Common myeloid progenitor, CD34-positive (primary cell): ENCODE data around the gene STK32B.

Source experiments
- CTCF ChIA-PET: fragments of 350-600 bp; sonication (Branson Sonifier 250); formaldehyde crosslinking; loops from one replicate; lab custom pipeline; 2021; ENCODE audit warnings: antibody characterized with exemption; lab: Charles Lee
- POLR2A ChIA-PET: fragments of 350-600 bp; sonication (Branson Sonifier 250); formaldehyde crosslinking; loops from one replicate; lab custom pipeline; 2021; ENCODE audit warnings: antibody characterized with exemption; lab: Charles Lee
- DNase-seq, 3 donors: peaks; one replicate each; pipeline versions ENCODE4 v3.0.0 to v3.0.0-alpha.2; 2013
- H3K27ac ChIP-seq, 2 experiments: 1 replicate in 1 of 2; 2 replicates in 1 of 2; pipeline ENCODE4 v1.7.0; 2013; ENCODE audit warnings: inconsistent platforms in 2 of 2, low read length in 2 of 2, mild to moderate bottlenecking in 2 of 2, low read depth in 1 of 2, moderate library complexity in 1 of 2; ENCODE audit not compliant: severe bottlenecking in 2 of 2, insufficient read depth in 1 of 2, poor library complexity in 1 of 2
- H3K27me3 ChIP-seq, 5 experiments: replicated peaks in 2 of 5; 1 replicate in 3 of 5; 2 replicates in 2 of 5; pipeline versions ENCODE4 v1.6.1 to v1.7.0; 2013; ENCODE audit warnings: low read length in 4 of 5, mild to moderate bottlenecking in 2 of 5, moderate library complexity in 2 of 5, inconsistent platforms in 1 of 5; ENCODE audit not compliant: insufficient read depth in 5 of 5, control insufficient read depth in 4 of 5
- H3K36me3 ChIP-seq, 4 experiments: 1 replicate in 2 of 4; 2 replicates in 2 of 4; pipeline versions ENCODE4 v1.6.1 to v1.7.0; 2013; ENCODE audit warnings: low read length in 3 of 4, control low read depth in 1 of 4, mild to moderate bottlenecking in 1 of 4; ENCODE audit not compliant: control insufficient read depth in 4 of 4, insufficient read depth in 4 of 4
- H3K4me1 ChIP-seq, 4 experiments: 1 replicate in 3 of 4; 2 replicates in 1 of 4; pipeline versions ENCODE4 v1.6.1 to v1.7.1; 2013; ENCODE audit warnings: low read length in 3 of 4, mild to moderate bottlenecking in 3 of 4, control low read depth in 1 of 4, inconsistent platforms in 1 of 4, moderate library complexity in 1 of 4; ENCODE audit not compliant: control insufficient read depth in 4 of 4, insufficient read depth in 4 of 4; ENCODE audit errors: control extremely low read depth in 1 of 4
- H3K4me3 ChIP-seq, 7 experiments: 1 replicate in 4 of 7; 2 replicates in 3 of 7; pipeline versions ENCODE4 v1.5.1 to v1.7.0; 2013; ENCODE audit warnings: mild to moderate bottlenecking in 7 of 7, low read length in 6 of 7, moderate library complexity in 6 of 7, inconsistent platforms in 2 of 7, low read depth in 2 of 7, control low read depth in 1 of 7; ENCODE audit not compliant: insufficient read depth in 4 of 7, control insufficient read depth in 1 of 7; ENCODE audit errors: extremely low read depth in 1 of 7
- H3K9me3 ChIP-seq, 5 experiments: 1 replicate in 4 of 5; 2 replicates in 1 of 5; pipeline versions ENCODE4 v1.6.1 to v1.7.1; 2013; ENCODE audit warnings: low read length in 4 of 5, mild to moderate bottlenecking in 2 of 5, inconsistent platforms in 1 of 5, low read depth in 1 of 5, moderate library complexity in 1 of 5; ENCODE audit not compliant: control insufficient read depth in 4 of 5, insufficient read depth in 2 of 5; ENCODE audit errors: control extremely low read depth in 1 of 5
- WGBS: methylation state at CpG from one replicate; pipeline ENCODE4 v1.1.5; 2013; ENCODE audit not compliant: insufficient coverage; 5-methylcytosine and 5-hydroxymethylcytosine counted together

STK32B gene

GRCh38 chr4:5096261-5096660 is 45.0 kb downstream of the STK32B start:
- Histone ChIP-seq H3K27me3 (no peaks in the 10 kb centered on the region), H3K4me3 (no peak overlapping the region), H3K4me1 (no peaks in the 10 kb centered on the region), H3K9me3 (peaks cover 0 to 23% (median 0%) of the 10 kb centered on the region in 5 experiments), H3K36me3 (peaks cover 0 to 4% (median 0%) of the 10 kb centered on the region in 4 experiments), H3K27ac (no peak overlapping the region)
- WGBS: 92% methylated on average over 6 of the region's 8 CpGs
- CTCF ChIA-PET: interaction anchor here (1.1 kb wide), 1 partner anchor 9 kb away, joined by 3 read pairs; no protein-coding TSS in a partner anchor
- POLR2A ChIA-PET: no interaction called here
- DNase-seq: no peak

DNA sequence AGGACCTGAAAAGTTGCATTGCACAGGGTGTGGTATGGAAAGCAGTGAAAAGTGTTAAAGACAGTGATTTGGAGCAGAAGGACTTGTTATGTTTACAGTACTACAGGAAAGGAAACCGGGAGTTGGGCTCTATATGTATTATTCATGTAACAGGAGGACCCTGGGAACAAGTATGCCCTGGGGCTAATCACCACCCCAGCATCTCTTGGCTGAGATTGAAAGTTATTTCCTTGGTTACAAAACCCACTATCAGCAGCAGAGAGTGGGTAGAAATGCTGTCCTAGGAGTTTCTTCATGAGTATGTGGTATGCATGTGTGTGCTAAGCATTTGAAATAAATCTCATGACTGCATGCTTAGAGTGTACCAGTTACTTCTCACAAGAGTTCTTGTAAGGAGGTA is 46.9 kb downstream of the STK32B start:
- H3K4me3 ChIP-seq: no peak overlapping the region
- 100% methylated on average over 1 of the region's 1 CpG for WGBS
- H3K4me1 ChIP-seq: no peaks in the 10 kb centered on the region
- peaks cover 0 to 4% (median 0%) of the 10 kb centered on the region in 4 experiments for H3K36me3 ChIP-seq
- no peak for DNase-seq
- H3K27me3 ChIP-seq: no peaks in the 10 kb centered on the region
- peaks cover 0 to 11% (median 0%) of the 10 kb centered on the region in 5 experiments for H3K9me3 ChIP-seq
- ChIA-PET CTCF (no interaction called here), POLR2A (no interaction called here)
- no peak overlapping the region for H3K27ac ChIP-seq

DNA sequence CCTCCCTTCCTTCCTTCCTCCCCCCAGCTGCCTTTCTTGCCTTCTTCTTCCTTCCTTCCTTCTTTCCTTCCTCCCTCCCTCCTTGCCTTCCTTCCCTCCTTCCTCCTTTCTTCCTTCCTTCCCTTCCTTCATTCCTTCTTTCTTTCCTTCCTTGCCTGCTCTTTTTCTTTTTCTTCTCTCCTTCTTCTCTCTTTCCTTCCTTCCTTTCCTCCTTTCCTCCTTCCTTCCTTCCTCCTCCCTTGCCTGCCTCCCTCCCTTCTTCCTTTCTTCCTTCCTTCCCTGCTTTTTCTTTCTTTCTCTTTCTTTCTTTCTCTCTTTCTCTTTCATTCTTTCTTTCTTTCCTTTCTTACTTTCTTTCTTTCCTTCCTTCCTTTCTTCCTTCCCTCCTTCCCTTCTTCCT is 49.1 kb downstream of the STK32B start:
- POLR2A ChIA-PET: no interaction called here
- no peak overlapping the region for H3K4me3 ChIP-seq
- H3K9me3 ChIP-seq: peaks cover 0 to 10% (median 0%) of the 10 kb centered on the region in 5 experiments

DNA sequence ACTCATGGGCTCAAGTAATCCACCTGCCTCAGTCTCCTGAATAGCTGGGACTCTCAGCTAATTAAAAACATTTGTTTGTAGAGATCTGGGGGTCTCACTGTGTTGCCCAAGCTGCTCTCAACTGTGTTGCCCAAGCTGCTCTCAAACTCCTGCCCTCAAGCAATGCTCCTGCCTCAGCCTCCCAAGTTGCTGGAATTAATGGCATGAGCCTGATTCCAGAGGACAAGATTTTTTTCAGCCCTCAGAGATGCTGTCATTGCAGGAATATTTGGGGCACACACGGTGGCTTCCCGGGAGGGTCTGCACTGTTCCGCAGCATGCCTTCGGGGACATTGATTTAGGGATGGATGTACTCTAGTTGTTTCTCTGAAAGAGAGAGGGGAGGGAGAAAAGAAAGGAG is 49.7 kb downstream of the STK32B start:
- H3K9me3 ChIP-seq: peaks cover 0 to 10% (median 0%) of the 10 kb centered on the region in 5 experiments
- POLR2A ChIA-PET: no interaction called here
- H3K4me3 ChIP-seq: no peak overlapping the region
- no peak for DNase-seq
- H3K27me3 ChIP-seq: no peaks in the 10 kb centered on the region
- H3K36me3 ChIP-seq: peaks cover 0 to 4% (median 0%) of the 10 kb centered on the region in 4 experiments
- CTCF ChIA-PET: no interaction called here
- H3K27ac ChIP-seq: no peak overlapping the region
- WGBS: 96% methylated on average over 4 of the region's 4 CpGs
- no peaks in the 10 kb centered on the region for H3K4me1 ChIP-seq

More for the DNA sequence above, 49.1 kb downstream of the STK32B start:
- CTCF ChIA-PET: no interaction called here
- Histone ChIP-seq H3K4me1 (no peaks in the 10 kb centered on the region), H3K27ac (no peak overlapping the region), H3K36me3 (peaks cover 0 to 4% (median 0%) of the 10 kb centered on the region in 4 experiments), H3K27me3 (no peaks in the 10 kb centered on the region)
- no peak for DNase-seq

DNA sequence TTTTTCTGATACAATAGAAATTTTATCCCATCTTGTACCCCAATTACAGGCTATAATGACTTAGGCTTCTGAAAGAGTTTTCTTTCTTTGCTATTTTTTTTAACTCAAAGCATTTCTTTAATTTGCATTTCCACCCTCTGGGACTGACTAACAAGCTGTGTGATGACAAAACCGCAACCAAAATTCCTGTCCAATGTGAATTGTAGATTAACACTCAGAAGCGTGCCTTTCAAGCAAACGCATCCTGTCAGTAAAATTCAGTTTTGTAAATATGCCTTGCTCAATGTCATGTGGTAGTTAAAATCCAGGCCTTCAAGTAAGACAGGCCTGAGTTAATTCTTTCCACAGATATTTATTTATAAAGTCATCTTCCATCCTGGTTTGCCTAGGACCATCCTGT is 50.3 kb downstream of the STK32B start:
- WGBS: 95% methylated on average over 3 of the region's 3 CpGs
- peaks cover 0 to 10% (median 0%) of the 10 kb centered on the region in 5 experiments for H3K9me3 ChIP-seq
- ChIA-PET CTCF (no interaction called here), POLR2A (no interaction called here)
- peaks cover 0 to 2% (median 0%) of the 10 kb centered on the region in 4 experiments for H3K36me3 ChIP-seq
- no peaks in the 10 kb centered on the region for H3K27me3 ChIP-seq
- no peaks in the 10 kb centered on the region for H3K4me1 ChIP-seq
- no peak overlapping the region for H3K4me3 ChIP-seq
- H3K27ac ChIP-seq: no peak overlapping the region
- no peak for DNase-seq

DNA sequence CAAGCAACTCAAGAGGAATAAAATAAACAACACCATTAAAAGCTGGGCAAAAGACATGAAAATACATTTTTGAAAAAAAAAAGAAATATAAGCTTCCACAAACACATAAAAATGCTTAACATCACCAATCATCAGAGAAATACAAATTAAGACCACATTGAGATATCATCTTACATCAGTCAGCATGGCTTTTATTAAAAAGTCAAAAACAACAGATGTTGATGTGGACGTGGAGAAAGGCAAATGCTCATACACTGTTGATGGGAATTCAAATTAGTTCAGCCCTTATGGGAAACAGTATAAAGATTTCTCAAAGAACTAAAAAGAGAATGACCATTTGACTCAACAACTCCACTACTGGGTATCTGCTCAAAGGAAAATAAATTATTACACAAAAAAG is 59.6 kb downstream of the STK32B start:
- no peak for DNase-seq
- Histone ChIP-seq H3K27ac (no peak overlapping the region), H3K9me3 (no peaks in the 10 kb centered on the region), H3K4me1 (peaks cover 0 to 8% (median 1%) of the 10 kb centered on the region in 4 experiments), H3K4me3 (no peak overlapping the region), H3K36me3 (no peaks in the 10 kb centered on the region), H3K27me3 (no peaks in the 10 kb centered on the region)
- ChIA-PET POLR2A (no interaction called here), CTCF (no interaction called here)
- no CpG with 5 or more reads among the region's 1 CpG for WGBS

GRCh38 chr4:5112333-5113095 is 61.2 kb downstream of the STK32B start:
- no peak overlapping the region for H3K27ac ChIP-seq
- no peak for DNase-seq
- CTCF ChIA-PET: no interaction called here
- no peaks in the 10 kb centered on the region for H3K36me3 ChIP-seq
- 100% methylated on average over 2 of the region's 2 CpGs for WGBS
- H3K9me3 ChIP-seq: peaks cover 0 to 5% (median 0%) of the 10 kb centered on the region in 5 experiments
- POLR2A ChIA-PET: no interaction called here
- peaks cover 0 to 8% (median 1%) of the 10 kb centered on the region in 4 experiments for H3K4me1 ChIP-seq
- no peak overlapping the region for H3K4me3 ChIP-seq
- H3K27me3 ChIP-seq: no peaks in the 10 kb centered on the region
